K562 (cell line): ENCODE data around the gene RANBP3.

Source experiments
- CTCF ChIP-seq, 3 experiments: IDR thresholded peaks in 2 of 3; conservative IDR thresholded peaks in 1 of 3; 2 replicates each; pipeline ENCODE4 v1.5.1; 2011 to 2012; ENCODE audit warnings: low read length in 3 of 3, mild to moderate bottlenecking in 3 of 3, control low read depth in 2 of 3, improper control_type of control experiment in 1 of 3, inconsistent platforms in 1 of 3, low read depth in 1 of 3, mixed read lengths in 1 of 3, moderate library complexity in 1 of 3; ENCODE audit not compliant: insufficient read depth in 2 of 3
- HNRNPK ChIP-seq: fragments of 200-400 bp; formaldehyde crosslinking; IDR thresholded peaks from one replicate; pipeline ENCODE4 v1.6.1; 2018; ENCODE audit warnings: mild to moderate bottlenecking, low read depth, low read length; ENCODE audit not compliant: poor library complexity, severe bottlenecking
- MAFK ChIP-seq: IDR thresholded peaks from 2 replicates; pipeline ENCODE4 v1.6.1; 2011; ENCODE audit warnings: low read length, improper control_type of control experiment
- NKRF ChIP-seq: fragments of 450-650 bp; IDR thresholded peaks from 2 replicates; pipeline ENCODE4 v1.6.1; 2016; ENCODE audit warnings: borderline replicate concordance
- TCFL5 ChIP-seq: fragments of 250-450 bp; sonication (Bioruptor Pico); conservative IDR thresholded peaks from 2 replicates; pipeline ENCODE4 v1.6.1; 2021; ENCODE audit warnings: mild to moderate bottlenecking, moderate library complexity, matching md5 sums
- ZBTB1 ChIP-seq: sonication (generic); formaldehyde crosslinking; IDR thresholded peaks from 2 replicates; pipeline ENCODE4 v1.8.1; 2023; ENCODE audit warnings: missing genetic modification reagents, low read depth, mild to moderate bottlenecking, borderline replicate concordance

GRCh38 chr19:5959260-5960004 is 18.5 kb downstream of the RANBP3 start:
- TF ChIP-seq TCFL5 (CRISPR knock-in tag), result no peak
- TF ChIP-seq MAFK, result no peak
- no peak for TF ChIP-seq ZBTB1 (CRISPR knock-in tag)
- TF ChIP-seq CTCF (IDR thresholded peaks at IDR 0.05 in 2 of 3, conservative IDR thresholded peaks at IDR 0.05 in 1 of 3; ENCODE audit: insufficient read depth in 2 of 3, low read depth in 1 of 3, low read length in 3 of 3), result no peak
- TF ChIP-seq HNRNPK, result no peak
- no peak for TF ChIP-seq NKRF
